ENCODE data around the gene SEMA5A.

SEMA5A gene

GRCh38 chr5:9284781-9285307 lies 261.0 kb downstream of the SEMA5A start:
- in situ Hi-C loops (cut with MboI; ENCODE audit: low sequenced_read_pairs): no loop called here
- H3K9me3 ChIP-seq: no peaks in the 10 kb centered on the region
- H3K36me3 ChIP-seq (replicated peaks): no peaks in the 10 kb centered on the region
- no peak for DNase-seq (ENCODE audit: low spot score in 2 of 2)
- no peaks in the 10 kb centered on the region for H3K27me3 ChIP-seq (ENCODE audit: low read depth)
- H3K4me3 ChIP-seq: no peak overlapping the region
- H3K4me1 ChIP-seq: no peaks in the 10 kb centered on the region

- Histone ChIP-seq H3K27me3 (ENCODE audit: low read depth) (no peaks in the 10 kb centered on the region), H3K4me1 (no peaks in the 10 kb centered on the region), H3K4me3 (no peak overlapping the region), H3K9me3 (no peaks in the 10 kb centered on the region), H3K36me3 (replicated peaks) (no peaks in the 10 kb centered on the region)
- in situ Hi-C loops (cut with MboI; ENCODE audit: low sequenced_read_pairs): no loop called here
- DNase-seq (ENCODE audit: low spot score in 2 of 2): no peak
These were observed 261.6 kb downstream of the SEMA5A start for GRCh38 chr5:9284272-9284671.

GRCh38 chr5:9283473-9283872 lies 262.4 kb downstream of the SEMA5A start:
- Histone ChIP-seq H3K27me3 (ENCODE audit: low read depth) (no peaks in the 10 kb centered on the region), H3K9me3 (no peaks in the 10 kb centered on the region), H3K36me3 (replicated peaks) (no peaks in the 10 kb centered on the region), H3K4me3 (no peak overlapping the region), H3K4me1 (no peaks in the 10 kb centered on the region)
- DNase-seq (ENCODE audit: low spot score in 2 of 2): no peak
- in situ Hi-C loops (cut with MboI; ENCODE audit: low sequenced_read_pairs): no loop called here

GRCh38 chr5:9283021-9283420 lies 262.9 kb downstream of the SEMA5A start:
- Histone ChIP-seq H3K9me3 (no peaks in the 10 kb centered on the region), H3K27me3 (ENCODE audit: low read depth) (no peaks in the 10 kb centered on the region), H3K4me3 (no peak overlapping the region), H3K36me3 (replicated peaks) (no peaks in the 10 kb centered on the region), H3K4me1 (no peaks in the 10 kb centered on the region)
- in situ Hi-C loops (cut with MboI; ENCODE audit: low sequenced_read_pairs): no loop called here
- DNase-seq (ENCODE audit: low spot score in 2 of 2): no peak

- Histone ChIP-seq H3K4me3 (no peak overlapping the region), H3K4me1 (no peaks in the 10 kb centered on the region), H3K27me3 (ENCODE audit: low read depth) (no peaks in the 10 kb centered on the region), H3K36me3 (replicated peaks) (no peaks in the 10 kb centered on the region), H3K9me3 (no peaks in the 10 kb centered on the region)
- in situ Hi-C loops (cut with MboI; ENCODE audit: low sequenced_read_pairs): no loop called here
- no peak for DNase-seq (ENCODE audit: low spot score in 2 of 2)
These were observed 263.7 kb downstream of the SEMA5A start for GRCh38 chr5:9282211-9282610.

- H3K9me3 ChIP-seq: no peaks in the 10 kb centered on the region
- no peaks in the 10 kb centered on the region for H3K36me3 ChIP-seq (replicated peaks)
- in situ Hi-C loops (cut with MboI; ENCODE audit: low sequenced_read_pairs): no loop called here
- no peaks in the 10 kb centered on the region for H3K27me3 ChIP-seq (ENCODE audit: low read depth)
- H3K4me1 ChIP-seq: no peaks in the 10 kb centered on the region
- H3K4me3 ChIP-seq: no peak overlapping the region
- DNase-seq (ENCODE audit: low spot score in 2 of 2): no peak
These were observed 266.1 kb downstream of the SEMA5A start for GRCh38 chr5:9279774-9280173.

- no peaks in the 10 kb centered on the region for H3K27me3 ChIP-seq (ENCODE audit: low read depth)
- in situ Hi-C loops (cut with MboI; ENCODE audit: low sequenced_read_pairs): no loop called here
- no peaks in the 10 kb centered on the region for H3K36me3 ChIP-seq (replicated peaks)
- no peaks in the 10 kb centered on the region for H3K9me3 ChIP-seq
- DNase-seq (ENCODE audit: low spot score in 2 of 2): no peak
- H3K4me3 ChIP-seq: no peak overlapping the region
- H3K4me1 ChIP-seq: no peaks in the 10 kb centered on the region
These were observed 266.8 kb downstream of the SEMA5A start for GRCh38 chr5:9278921-9279603.

- no peak overlapping the region for H3K4me3 ChIP-seq
- H3K27me3 ChIP-seq (ENCODE audit: low read depth): no peaks in the 10 kb centered on the region
- in situ Hi-C loops (cut with MboI; ENCODE audit: low sequenced_read_pairs): no loop called here
- H3K9me3 ChIP-seq: no peaks in the 10 kb centered on the region
- no peaks in the 10 kb centered on the region for H3K4me1 ChIP-seq
- H3K36me3 ChIP-seq (replicated peaks): no peaks in the 10 kb centered on the region
- DNase-seq (ENCODE audit: low spot score in 2 of 2): no peak
These were observed 276.9 kb downstream of the SEMA5A start for GRCh38 chr5:9269014-9269413.

- H3K27me3 ChIP-seq (ENCODE audit: low read depth): no peaks in the 10 kb centered on the region
- no peaks in the 10 kb centered on the region for H3K4me1 ChIP-seq
- in situ Hi-C loops (cut with MboI; ENCODE audit: low sequenced_read_pairs): no loop called here
These were observed 277.6 kb downstream of the SEMA5A start for GRCh38 chr5:9268226-9268625.

GRCh38 chr5:9265441-9266287 lies 280.2 kb downstream of the SEMA5A start:
- Histone ChIP-seq H3K27me3 (ENCODE audit: low read depth) (no peaks in the 10 kb centered on the region), H3K9me3 (no peaks in the 10 kb centered on the region), H3K4me3 (no peak overlapping the region), H3K36me3 (replicated peaks) (no peaks in the 10 kb centered on the region), H3K4me1 (no peaks in the 10 kb centered on the region)
- in situ Hi-C loops (cut with MboI; ENCODE audit: low sequenced_read_pairs): no loop called here
- no peak for DNase-seq (ENCODE audit: low spot score in 2 of 2)

More at GRCh38 chr5:9268226-9268625, 277.6 kb downstream of the SEMA5A start:
- H3K36me3 ChIP-seq (replicated peaks): no peaks in the 10 kb centered on the region
- DNase-seq (ENCODE audit: low spot score in 2 of 2): no peak
- no peaks in the 10 kb centered on the region for H3K9me3 ChIP-seq
- no peak overlapping the region for H3K4me3 ChIP-seq

- no peaks in the 10 kb centered on the region for H3K27me3 ChIP-seq (ENCODE audit: low read depth)
- no peaks in the 10 kb centered on the region for H3K36me3 ChIP-seq (replicated peaks)
- in situ Hi-C loops (cut with MboI; ENCODE audit: low sequenced_read_pairs): no loop called here
- no peak overlapping the region for H3K4me3 ChIP-seq
- no peak for DNase-seq (ENCODE audit: low spot score in 2 of 2)
- H3K4me1 ChIP-seq: no peaks in the 10 kb centered on the region
- no peaks in the 10 kb centered on the region for H3K9me3 ChIP-seq
These were observed 281.6 kb downstream of the SEMA5A start for GRCh38 chr5:9264301-9264700.

- no peaks in the 10 kb centered on the region for H3K36me3 ChIP-seq (replicated peaks)
- in situ Hi-C loops (cut with MboI; ENCODE audit: low sequenced_read_pairs): no loop called here
- DNase-seq (ENCODE audit: low spot score in 2 of 2): no peak
- H3K27me3 ChIP-seq (ENCODE audit: low read depth): no peaks in the 10 kb centered on the region
- H3K4me1 ChIP-seq: no peaks in the 10 kb centered on the region
- H3K9me3 ChIP-seq: no peaks in the 10 kb centered on the region
- H3K4me3 ChIP-seq: no peak overlapping the region
These were observed 282.2 kb downstream of the SEMA5A start for GRCh38 chr5:9263656-9264055.

- H3K4me1 ChIP-seq: no peaks in the 10 kb centered on the region
- in situ Hi-C loops (cut with MboI; ENCODE audit: low sequenced_read_pairs): no loop called here
- DNase-seq (ENCODE audit: low spot score in 2 of 2): no peak
- no peaks in the 10 kb centered on the region for H3K9me3 ChIP-seq
- H3K4me3 ChIP-seq: no peak overlapping the region
- no peaks in the 10 kb centered on the region for H3K36me3 ChIP-seq (replicated peaks)
- no peaks in the 10 kb centered on the region for H3K27me3 ChIP-seq (ENCODE audit: low read depth)
These were observed 294.4 kb downstream of the SEMA5A start for GRCh38 chr5:9251379-9251980.

- Histone ChIP-seq H3K36me3 (replicated peaks) (no peaks in the 10 kb centered on the region), H3K4me3 (no peak overlapping the region), H3K9me3 (no peaks in the 10 kb centered on the region), H3K4me1 (no peaks in the 10 kb centered on the region), H3K27me3 (ENCODE audit: low read depth) (no peaks in the 10 kb centered on the region)
- no peak for DNase-seq (ENCODE audit: low spot score in 2 of 2)
- in situ Hi-C loops (cut with MboI; ENCODE audit: low sequenced_read_pairs): no loop called here
These were observed 296.6 kb downstream of the SEMA5A start for GRCh38 chr5:9249231-9249630.
